Right atrium auricular region (tissue), 2 donors: Measurements from ENCODE around the gene COL13A1. TPM values are rescaled to one million over a fixed set of nuclear protein-coding genes. Genes with fewer than 3 reads are reported as not detected.

Experiments used
- DNase-seq: peaks from one replicate; pipeline ENCODE4 v3.0.0-alpha.2; 2019; ENCODE audit warnings: low spot score
- H3K27ac ChIP-seq, 2 donors: fragments of 200-600 bp; sonication (generic); 1 replicate in 1 of 2; 2 replicates in 1 of 2; pipeline ENCODE4 v1.5.1; 2016 to 2019
- H3K27me3 ChIP-seq, 2 donors: fragments of 200-600 bp; sonication (generic); one replicate each; pipeline versions ENCODE4 v1.5.1 to v1.6.0; 2017 to 2019
- H3K36me3 ChIP-seq: fragments of 200-600 bp; sonication (generic); one replicate; pipeline ENCODE4 v1.5.1; 2016
- H3K4me1 ChIP-seq, 2 donors: fragments of 200-600 bp; sonication (generic); one replicate each; pipeline versions ENCODE4 v1.5.1 to v1.6.0; 2017 to 2019
- H3K4me3 ChIP-seq, 2 donors: fragments of 200-600 bp; sonication (generic); 1 replicate in 1 of 2; 2 replicates in 1 of 2; pipeline ENCODE4 v1.5.1; 2017 to 2019; ENCODE audit warnings: mild to moderate bottlenecking in 1 of 2, moderate library complexity in 1 of 2
- H3K9me3 ChIP-seq, 2 donors: fragments of 200-600 bp; sonication (generic); one replicate each; pipeline ENCODE4 v1.5.1; 2019
- CTCF ChIP-seq, 2 donors: fragments of 200-600 bp; sonication (generic); IDR thresholded peaks; one replicate each; pipeline ENCODE4 v1.5.1; 2019; ENCODE audit warnings: antibody characterized with exemption in 2 of 2
- total RNA-seq, 2 donors: library from RNA; depleted of rRNA; stranded (reverse); fragments of >200 nt; gene quantifications; one replicate each; pipeline ENCODE4 v1.1.0, GENCODE V29; 2016

The COL13A1 gene
- total RNA-seq, 2 donors from 2014 or later = 5.7 to 11.8 TPM

- no peaks in the 10 kb centered on the region for H3K9me3 ChIP-seq
- DNase-seq = no peak
- no peaks in the 10 kb centered on the region for H3K27me3 ChIP-seq
- H3K27ac ChIP-seq = no peak overlapping the region
- no peak overlapping the region for H3K4me3 ChIP-seq
- no peaks in the 10 kb centered on the region for H3K4me1 ChIP-seq
- no peaks in the 10 kb centered on the region for H3K36me3 ChIP-seq
- TF ChIP-seq CTCF (IDR thresholded peaks at IDR 0.05) = no peak
Observed at GRCh38 chr10:69854511-69855345, 53.0 kb downstream of the COL13A1 start.

- no peak overlapping the region for H3K4me3 ChIP-seq
- H3K27me3 ChIP-seq = no peaks in the 10 kb centered on the region
- no peaks in the 10 kb centered on the region for H3K36me3 ChIP-seq
- no peaks in the 10 kb centered on the region for H3K4me1 ChIP-seq
- H3K27ac ChIP-seq = no peak overlapping the region
- H3K9me3 ChIP-seq = no peaks in the 10 kb centered on the region
- DNase-seq = no peak
- no peak for TF ChIP-seq CTCF (IDR thresholded peaks at IDR 0.05)
Observed at GRCh38 chr10:69855346-69856111, 53.8 kb downstream of the COL13A1 start.

GRCh38 chr10:69856601-69857166 lies 55.0 kb downstream of the COL13A1 start:
- Histone ChIP-seq H3K4me3 (no peak overlapping the region), H3K36me3 (no peaks in the 10 kb centered on the region), H3K27ac (no peak overlapping the region), H3K27me3 (no peaks in the 10 kb centered on the region), H3K4me1 (peaks cover 0 to 6% of the 10 kb centered on the region in 2 donors), H3K9me3 (no peaks in the 10 kb centered on the region)
- DNase-seq = no peak
- no peak for TF ChIP-seq CTCF (IDR thresholded peaks at IDR 0.05)

GRCh38 chr10:69858201-69858600 lies 56.5 kb downstream of the COL13A1 start:
- no peaks in the 10 kb centered on the region for H3K9me3 ChIP-seq
- DNase-seq = no peak
- no peaks in the 10 kb centered on the region for H3K27me3 ChIP-seq
- TF ChIP-seq CTCF (IDR thresholded peaks at IDR 0.05) = no peak
- peaks cover 0 to 12% of the 10 kb centered on the region in 2 donors for H3K4me1 ChIP-seq
- H3K4me3 ChIP-seq = no peak overlapping the region
- no peak overlapping the region for H3K27ac ChIP-seq
- no peaks in the 10 kb centered on the region for H3K36me3 ChIP-seq

GRCh38 chr10:69860271-69860670 lies 58.6 kb downstream of the COL13A1 start:
- Histone ChIP-seq H3K4me1 (peaks cover 0 to 12% of the 10 kb centered on the region in 2 donors), H3K27ac (no peak overlapping the region), H3K9me3 (no peaks in the 10 kb centered on the region), H3K36me3 (no peaks in the 10 kb centered on the region), H3K27me3 (no peaks in the 10 kb centered on the region), H3K4me3 (no peak overlapping the region)
- DNase-seq = no peak
- TF ChIP-seq CTCF (IDR thresholded peaks at IDR 0.05) = no peak
